ENCODE data around the gene PLBD2.

- TF ChIP-seq CTCF (conservative IDR thresholded peaks at IDR 0.05; ENCODE audit: low read depth, low read length) (no peak), EZH2 (IDR thresholded peaks at IDR 0.05; ENCODE audit: low read length, unreplicated experiment) (no peak)
Observed at GRCh38 chr12:113318900-113319628, 39.3 kb upstream of the PLBD2 start.
